HT-29 (cell line): ENCODE data around the gene DAGLA. TPM values are rescaled to one million over a fixed set of nuclear protein-coding genes. Genes with fewer than 3 reads are reported as not detected.

Experiments
- DNase-seq: peaks from one replicate; pipeline ENCODE4 v3.0.0-alpha.2; 2015; ENCODE audit warnings: low spot score
- total RNA-seq: library from RNA; depleted of rRNA; stranded (reverse); fragments of >200 nt; shearing (Covaris generic); gene quantifications from 2 replicates; pipeline ENCODE4 v1.2.3, GENCODE V29; 2014

Gene DAGLA
- total RNA-seq, 1 experiment from 2014 or later = 9.7 TPM

GRCh38 chr11:61743486-61744095 lies 63.4 kb downstream of the DAGLA start:
- no peak for DNase-seq

- no peak for DNase-seq
Measured at GRCh38 chr11:61744181-61744580, 64.0 kb downstream of the DAGLA start.

GRCh38 chr11:61744609-61745156 lies 64.5 kb downstream of the DAGLA start:
- DNase-seq = no peak

GRCh38 chr11:61745781-61746441 lies 65.7 kb downstream of the DAGLA start:
- peak; percentile 8 for DNase-seq

GRCh38 chr11:61746442-61747191 lies 66.4 kb downstream of the DAGLA start:
- DNase-seq = peak; percentile 3

- peak; percentile 97 for DNase-seq
Measured at GRCh38 chr11:61747192-61747966, 67.2 kb downstream of the DAGLA start.

- no peak for DNase-seq
Measured at GRCh38 chr11:61747967-61748285, 67.7 kb downstream of the DAGLA start.

GRCh38 chr11:61749591-61750217 lies 69.5 kb downstream of the DAGLA start:
- DNase-seq = no peak

- no peak for DNase-seq
Measured at GRCh38 chr11:61750631-61751273, 70.6 kb downstream of the DAGLA start.

GRCh38 chr11:61751384-61751783 lies 71.2 kb downstream of the DAGLA start:
- no peak for DNase-seq

GRCh38 chr11:61752117-61752924 lies 72.1 kb downstream of the DAGLA start, which contains the start of gene MYRF:
MYRF (plus strand) TSS chr11:61752636; CDS start chr11:61752745, 109 bp downstream.
- DNase-seq = peak; percentile 44

- DNase-seq = peak; percentile 29
Measured at GRCh38 chr11:61752925-61753521, 72.8 kb downstream of the DAGLA start.

- DNase-seq = no peak
Measured at GRCh38 chr11:61753672-61754071, 73.5 kb downstream of the DAGLA start.

- DNase-seq = no peak
Measured at GRCh38 chr11:61754534-61755482, 74.6 kb downstream of the DAGLA start.

GRCh38 chr11:61756147-61756451 lies 75.9 kb downstream of the DAGLA start:
- no peak for DNase-seq

- DNase-seq = peak; percentile 97
Measured at GRCh38 chr11:61756452-61757212, 76.4 kb downstream of the DAGLA start.

GRCh38 chr11:61757213-61757862 lies 77.1 kb downstream of the DAGLA start:
- DNase-seq = no peak
